Uterus (tissue), 2 donors: Measurements from ENCODE around the gene CD1C.

Experiments used
- CTCF ChIP-seq, 4 experiments: fragments of 200-600 bp in 2 of 4; fragments of 450-650 bp in 2 of 4; sonication (generic) in 2 of 4; IDR thresholded peaks; one replicate each; pipeline ENCODE4 v1.5.1; 2016 to 2019; ENCODE audit warnings: antibody characterized with exemption in 4 of 4, mild to moderate bottlenecking in 2 of 4, moderate library complexity in 1 of 4
- POLR2A ChIP-seq, 2 donors: fragments of 450-650 bp; IDR thresholded peaks; one replicate each; pipeline ENCODE4 v1.6.1; 2016; ENCODE audit warnings: antibody characterized with exemption in 2 of 2, mild to moderate bottlenecking in 1 of 2, moderate library complexity in 1 of 2

GRCh38 chr1:158330391-158331105, 40.8 kb downstream of the CD1C start:
- TF ChIP-seq CTCF (IDR thresholded peaks at IDR 0.05), result no peak
- TF ChIP-seq POLR2A (IDR thresholded peaks at IDR 0.05), result no peak
